Skeletal muscle satellite cell (primary cell): Measurements from ENCODE around the gene GAS6.

Experiments used
- H3K27me3 ChIP-seq: 2 replicates; pipeline ENCODE4 v1.7.0; 2013; ENCODE audit warnings: low read length; ENCODE audit not compliant: control insufficient read depth, insufficient read depth
- H3K36me3 ChIP-seq: 2 replicates; pipeline ENCODE4 v1.7.0; 2013; ENCODE audit warnings: mild to moderate bottlenecking, control low read depth, low read length; ENCODE audit not compliant: insufficient read depth
- H3K4me1 ChIP-seq: 2 replicates; pipeline ENCODE4 v1.7.0; 2013; ENCODE audit warnings: low read length; ENCODE audit not compliant: control insufficient read depth, insufficient read depth
- H3K4me2 ChIP-seq: 2 replicates; pipeline ENCODE4 v1.7.0; 2013; ENCODE audit warnings: mild to moderate bottlenecking, low read length
- H3K4me3 ChIP-seq: 2 replicates; pipeline ENCODE4 v1.7.0; 2013; ENCODE audit warnings: low read length
- H3K9ac ChIP-seq: 2 replicates; pipeline ENCODE4 v1.7.0; 2013; ENCODE audit warnings: mild to moderate bottlenecking, low read depth, low read length, moderate library complexity
- H3K9me3 ChIP-seq: replicated peaks from 2 replicates; pipeline ENCODE4 v1.7.0; 2013; ENCODE audit warnings: mild to moderate bottlenecking, control low read depth, low read length

Gene GAS6

GRCh38 chr13:113862931-113863523 lies 849 bp downstream of the GAS6 start:
- Histone ChIP-seq H3K27me3 (no peaks in the 10 kb centered on the region), H3K4me3 (peak overlapping the region; percentile 79), H3K36me3 (peaks cover 22% of the 10 kb centered on the region), H3K9me3 (no peaks in the 10 kb centered on the region), H3K4me2 (peak overlapping the region; percentile 94), H3K4me1 (peaks cover 32% of the 10 kb centered on the region), H3K9ac (peak overlapping the region; percentile 87)

- Histone ChIP-seq H3K36me3 (peaks cover 23% of the 10 kb centered on the region), H3K9me3 (no peaks in the 10 kb centered on the region), H3K4me3 (peak overlapping the region; percentile 79), H3K4me2 (peak overlapping the region; percentile 94), H3K4me1 (peaks cover 34% of the 10 kb centered on the region), H3K9ac (peak overlapping the region; percentile 87), H3K27me3 (no peaks in the 10 kb centered on the region)
These were observed 1.5 kb downstream of the GAS6 start for GRCh38 chr13:113862191-113862930.

- H3K4me3 ChIP-seq, result peak overlapping the region; percentile 79
- H3K36me3 ChIP-seq, result peaks cover 24% of the 10 kb centered on the region
- H3K9me3 ChIP-seq, result no peaks in the 10 kb centered on the region
- peaks cover 42% of the 10 kb centered on the region for H3K4me1 ChIP-seq
- no peaks in the 10 kb centered on the region for H3K27me3 ChIP-seq
- peak overlapping the region; percentile 94 for H3K4me2 ChIP-seq
- H3K9ac ChIP-seq, result no peak overlapping the region
These were observed 2.3 kb downstream of the GAS6 start for GRCh38 chr13:113861433-113862030.

- peaks cover 49% of the 10 kb centered on the region for H3K4me1 ChIP-seq
- H3K36me3 ChIP-seq, result peaks cover 30% of the 10 kb centered on the region
- peak overlapping the region; percentile 79 for H3K4me3 ChIP-seq
- H3K9ac ChIP-seq, result no peak overlapping the region
- H3K4me2 ChIP-seq, result peak overlapping the region; percentile 94
- H3K9me3 ChIP-seq, result no peaks in the 10 kb centered on the region
- no peaks in the 10 kb centered on the region for H3K27me3 ChIP-seq
These were observed 3.0 kb downstream of the GAS6 start for GRCh38 chr13:113860665-113861432.

- Histone ChIP-seq H3K9ac (no peak overlapping the region), H3K4me2 (peak overlapping the region; percentile 94), H3K36me3 (peaks cover 33% of the 10 kb centered on the region), H3K4me1 (peaks cover 56% of the 10 kb centered on the region), H3K27me3 (no peaks in the 10 kb centered on the region), H3K4me3 (no peak overlapping the region), H3K9me3 (no peaks in the 10 kb centered on the region)
These were observed 3.7 kb downstream of the GAS6 start for GRCh38 chr13:113860051-113860664.

- peaks cover 33% of the 10 kb centered on the region for H3K36me3 ChIP-seq
- no peak overlapping the region for H3K4me3 ChIP-seq
- no peak overlapping the region for H3K9ac ChIP-seq
- H3K4me1 ChIP-seq, result peaks cover 59% of the 10 kb centered on the region
- H3K27me3 ChIP-seq, result no peaks in the 10 kb centered on the region
- H3K4me2 ChIP-seq, result no peak overlapping the region
- no peaks in the 10 kb centered on the region for H3K9me3 ChIP-seq
These were observed 4.4 kb downstream of the GAS6 start for GRCh38 chr13:113859311-113860050.

- Histone ChIP-seq H3K27me3 (no peaks in the 10 kb centered on the region), H3K4me3 (no peak overlapping the region), H3K36me3 (peaks cover 38% of the 10 kb centered on the region), H3K9me3 (no peaks in the 10 kb centered on the region), H3K9ac (no peak overlapping the region), H3K4me1 (peaks cover 67% of the 10 kb centered on the region), H3K4me2 (no peak overlapping the region)
These were observed 6.2 kb downstream of the GAS6 start for GRCh38 chr13:113857531-113858195.

GRCh38 chr13:113856716-113857065 lies 7.2 kb downstream of the GAS6 start:
- Histone ChIP-seq H3K9me3 (no peaks in the 10 kb centered on the region), H3K36me3 (peaks cover 34% of the 10 kb centered on the region), H3K27me3 (no peaks in the 10 kb centered on the region), H3K4me2 (peak overlapping the region; percentile 74), H3K4me1 (peaks cover 59% of the 10 kb centered on the region), H3K4me3 (peak overlapping the region; percentile 29), H3K9ac (peak overlapping the region; percentile 72)

- Histone ChIP-seq H3K27me3 (no peaks in the 10 kb centered on the region), H3K4me3 (peak overlapping the region; percentile 35), H3K36me3 (peaks cover 35% of the 10 kb centered on the region), H3K9me3 (no peaks in the 10 kb centered on the region), H3K4me2 (peak overlapping the region; percentile 74), H3K4me1 (peaks cover 53% of the 10 kb centered on the region), H3K9ac (peak overlapping the region; percentile 72)
These were observed 7.8 kb downstream of the GAS6 start for GRCh38 chr13:113855931-113856715.
